SU-DHL-6 (cell line): Measurements from ENCODE around the gene RASGRF1.

ENCODE experiments used
- H2AFZ ChIP-seq: fragments of 200-600 bp; sonication (generic); 2 replicates; pipeline ENCODE4 v1.6.1; 2014; ENCODE audit warnings: low read depth, mild to moderate bottlenecking, moderate library complexity, mixed read lengths, antibody characterized with exemption, low read length; ENCODE audit not compliant: severe bottlenecking
- H3F3A ChIP-seq: fragments of 200-600 bp; shearing (Covaris generic); 2 replicates; pipeline ENCODE4 v1.6.0; 2016; ENCODE audit warnings: antibody characterized with exemption, mild to moderate bottlenecking; ENCODE audit not compliant: insufficient read depth
- H3K27ac ChIP-seq: fragments of 200-600 bp; sonication (generic); 2 replicates; pipeline ENCODE4 v1.5.1; 2016; ENCODE audit warnings: low read depth, mild to moderate bottlenecking, low read length, moderate library complexity, mixed read lengths
- H3K27me3 ChIP-seq: fragments of 200-600 bp; sonication (generic), shearing (Covaris generic); 2 replicates; pipeline ENCODE4 v1.6.0; 2014; ENCODE audit warnings: mild to moderate bottlenecking, low read length
- H3K36me3 ChIP-seq: fragments of 200-600 bp; sonication (generic); 2 replicates; pipeline ENCODE4 v1.6.1; 2014; ENCODE audit warnings: mild to moderate bottlenecking, low read length, mixed read lengths
- H3K4me2 ChIP-seq: fragments of 300-600, 200-600 bp; shearing (Covaris generic), sonication (generic); 2 replicates; pipeline ENCODE4 v1.6.0; 2014; ENCODE audit warnings: low read length, low read depth, mild to moderate bottlenecking; ENCODE audit not compliant: poor library complexity, severe bottlenecking
- H3K4me3 ChIP-seq: fragments of 200-600 bp; sonication (generic); 2 replicates; pipeline ENCODE4 v1.5.1; 2014; ENCODE audit warnings: antibody characterized with exemption, low read length, mild to moderate bottlenecking, mixed read lengths; ENCODE audit not compliant: insufficient read depth, poor library complexity, severe bottlenecking
- H3K79me2 ChIP-seq: fragments of 200-600 bp; sonication (generic); 2 replicates; pipeline ENCODE4 v1.6.1; 2014; ENCODE audit warnings: mild to moderate bottlenecking, low read length, moderate library complexity; ENCODE audit not compliant: insufficient read depth
- H3K9ac ChIP-seq: fragments of 200-600 bp; sonication (generic); 2 replicates; pipeline ENCODE4 v1.7.0; 2014; ENCODE audit warnings: mild to moderate bottlenecking, low read length
- H3K9me2 ChIP-seq: fragments of 200-600 bp; sonication (generic); replicated peaks from 2 replicates; pipeline ENCODE4 v1.6.1; 2014; ENCODE audit warnings: low read length; ENCODE audit not compliant: insufficient read depth
- H3K9me3 ChIP-seq: fragments of 200-600 bp; sonication (generic); 2 replicates; pipeline ENCODE4 v1.6.1; 2014; ENCODE audit warnings: low read length, mixed read lengths; ENCODE audit not compliant: insufficient read depth
- H4K20me1 ChIP-seq: fragments of 200-600 bp; sonication (generic); 2 replicates; pipeline ENCODE4 v1.6.1; 2014; ENCODE audit warnings: low read depth, mild to moderate bottlenecking, antibody characterized with exemption, low read length, moderate library complexity, mixed read lengths
- EZH2phosphoT487 ChIP-seq: fragments of 200-600 bp; sonication (generic), shearing (Covaris generic); conservative IDR thresholded peaks from 2 replicates; pipeline ENCODE4 v1.6.1; 2018; ENCODE audit warnings: mild to moderate bottlenecking, antibody characterized with exemption, low read length, moderate library complexity, mixed read lengths
- TF ChIP-seq, protein P1 (sequence below): fragments of 200-600 bp; sonication (generic); IDR thresholded peaks from one replicate; pipeline ENCODE4 v1.5.1; 2017; ENCODE audit warnings: antibody characterized with exemption, mild to moderate bottlenecking, low read length, moderate library complexity; ENCODE audit not compliant: insufficient read depth, poor library complexity, severe bottlenecking

RASGRF1 gene

GRCh38 chr15:78947506-78947905, 143.1 kb downstream of the RASGRF1 start:
- Histone ChIP-seq H3K79me2 (peaks cover 20% of the 10 kb centered on the region; the same call in 1 of the 2 replicates), H3K9me3 (no peaks in the 10 kb centered on the region), H3K27ac (no peak overlapping the region), H3K36me3 (no peaks in the 10 kb centered on the region), H3K9ac (no peak overlapping the region), H2AFZ (no peak overlapping the region), H3K4me2 (no peak overlapping the region), H3K9me2 (no peaks in the 10 kb centered on the region), H3K27me3 (no peaks in the 10 kb centered on the region), H3K4me3 (no peak overlapping the region), H3F3A (no peaks in the 10 kb centered on the region; the same call in 1 of the 2 replicates), H4K20me1 (no peaks in the 10 kb centered on the region)
- no peak for TF ChIP-seq EZH2phosphoT487
- TF ChIP-seq, protein P1, sequence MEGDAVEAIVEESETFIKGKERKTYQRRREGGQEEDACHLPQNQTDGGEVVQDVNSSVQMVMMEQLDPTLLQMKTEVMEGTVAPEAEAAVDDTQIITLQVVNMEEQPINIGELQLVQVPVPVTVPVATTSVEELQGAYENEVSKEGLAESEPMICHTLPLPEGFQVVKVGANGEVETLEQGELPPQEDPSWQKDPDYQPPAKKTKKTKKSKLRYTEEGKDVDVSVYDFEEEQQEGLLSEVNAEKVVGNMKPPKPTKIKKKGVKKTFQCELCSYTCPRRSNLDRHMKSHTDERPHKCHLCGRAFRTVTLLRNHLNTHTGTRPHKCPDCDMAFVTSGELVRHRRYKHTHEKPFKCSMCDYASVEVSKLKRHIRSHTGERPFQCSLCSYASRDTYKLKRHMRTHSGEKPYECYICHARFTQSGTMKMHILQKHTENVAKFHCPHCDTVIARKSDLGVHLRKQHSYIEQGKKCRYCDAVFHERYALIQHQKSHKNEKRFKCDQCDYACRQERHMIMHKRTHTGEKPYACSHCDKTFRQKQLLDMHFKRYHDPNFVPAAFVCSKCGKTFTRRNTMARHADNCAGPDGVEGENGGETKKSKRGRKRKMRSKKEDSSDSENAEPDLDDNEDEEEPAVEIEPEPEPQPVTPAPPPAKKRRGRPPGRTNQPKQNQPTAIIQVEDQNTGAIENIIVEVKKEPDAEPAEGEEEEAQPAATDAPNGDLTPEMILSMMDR, result no peak

- Histone ChIP-seq H3F3A (no peaks in the 10 kb centered on the region; the same call in 1 of the 2 replicates), H2AFZ (no peak overlapping the region), H3K9ac (no peak overlapping the region), H3K4me3 (no peak overlapping the region), H3K27ac (no peak overlapping the region), H3K4me2 (no peak overlapping the region), H3K27me3 (no peaks in the 10 kb centered on the region), H3K36me3 (no peaks in the 10 kb centered on the region), H3K9me3 (no peaks in the 10 kb centered on the region), H3K9me2 (no peaks in the 10 kb centered on the region), H3K79me2 (peaks cover 20% of the 10 kb centered on the region; the same call in 1 of the 2 replicates), H4K20me1 (no peaks in the 10 kb centered on the region)
- TF ChIP-seq, protein P1, result no peak
- TF ChIP-seq EZH2phosphoT487, result no peak
Measured at GRCh38 chr15:78946493-78946892, 144.1 kb downstream of the RASGRF1 start.

DNA sequence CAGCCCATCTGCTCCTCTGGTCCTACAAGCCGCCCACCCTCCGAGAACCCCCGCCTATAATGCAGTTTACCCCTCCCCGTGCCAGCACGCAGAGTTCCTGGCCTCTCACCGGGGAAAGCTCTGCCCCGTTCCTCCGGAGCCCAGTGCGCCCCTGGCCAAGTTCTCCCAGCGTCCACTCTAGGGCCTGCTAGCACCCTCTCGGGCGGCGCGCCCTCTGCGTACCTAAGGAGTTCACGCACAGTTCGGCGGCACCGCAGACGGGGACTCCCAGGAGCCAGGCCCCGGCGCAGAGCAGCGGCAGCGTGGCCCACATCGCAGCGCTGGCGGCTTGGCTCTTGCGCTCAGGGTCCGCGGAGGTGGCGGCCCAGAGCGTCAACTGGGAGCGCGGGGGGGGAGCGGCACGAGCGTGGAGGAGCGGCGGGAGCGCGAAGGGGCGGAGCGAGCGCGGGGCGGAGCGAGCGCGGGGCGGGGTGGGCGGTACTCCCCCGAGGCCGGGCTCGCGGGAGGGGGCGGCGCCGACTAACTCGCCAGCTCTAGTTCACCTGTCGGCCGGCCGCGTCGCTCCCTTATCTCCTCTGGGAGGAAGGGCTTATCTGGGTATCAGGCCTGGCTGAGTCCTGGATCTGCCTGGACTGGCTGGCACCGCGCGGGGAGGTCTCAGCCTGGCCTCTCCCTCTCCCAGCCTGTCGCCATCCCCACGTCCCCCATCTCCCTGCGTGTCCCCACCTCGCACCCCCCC, 145.7 kb downstream of the RASGRF1 start, which contains the start of gene CTSH:
Gene CTSH, minus strand, starts transcription at position 378 of the 739 bp plus-strand sequence. Its CDS starts 65 bp downstream, at position 313.
- Histone ChIP-seq H4K20me1 (no peaks in the 10 kb centered on the region), H3K9ac (peak within 1 kb of the TSS; percentile 83), H3K79me2 (peaks cover 26% of the 10 kb centered on the region; the same call in 1 of the 2 replicates), H3K27ac (peak within 1 kb of the TSS; percentile 60), H3K9me2 (no peaks in the 10 kb centered on the region), H3K27me3 (no peaks in the 10 kb centered on the region), H3K36me3 (no peaks in the 10 kb centered on the region), H2AFZ (peak within 1 kb of the TSS; percentile 68), H3K9me3 (no peaks in the 10 kb centered on the region), H3K4me2 (peak within 1 kb of the TSS; percentile 60), H3K4me3 (peak within 1 kb of the TSS; percentile 71), H3F3A (peaks cover 11% of the 10 kb centered on the region)
- TF ChIP-seq, protein P1, result no peak
- TF ChIP-seq EZH2phosphoT487, result no peak
